HepG2 (cell line): Measurements from ENCODE around the gene PIGL. TPM values are rescaled to one million over a fixed set of nuclear protein-coding genes. Genes with fewer than 3 reads are reported as not detected.

Experiments used
- ATAC-seq: fragments of 200-7000 bp; cut with Tn5 transposase; 3 replicates; pipeline ENCODE4 v1.9.1; 2020; ENCODE audit warnings: mild to moderate bottlenecking, moderate library complexity
- BruUV-seq: library from RNA; stranded (reverse); fragments of 400-500 nt; replicated peaks from 2 replicates; lab custom pipeline; 2021; lab: Mats Ljungman, UMichigan
- CTCF ChIA-PET: fragments of 300-600 bp; formaldehyde crosslinking; extraction: SDS; loops from one replicate; lab custom pipeline; 2021; ENCODE audit warnings: low total read pairs, inconsistent platforms, low intra/inter-chr PET ratio; lab: Yijun Ruan, JAX
- POLR2A ChIA-PET: fragments of 350-600 bp; sonication (Branson Sonifier 250); formaldehyde crosslinking; loops from one replicate; lab custom pipeline; 2020; ENCODE audit warnings: antibody characterized with exemption, inconsistent platforms; lab: Yijun Ruan, JAX
- DNase-seq: peaks from one replicate; pipeline ENCODE4 v3.0.0-alpha.2; 2015; ENCODE audit warnings: low spot score
- FAIRE-seq: peaks from 3 replicates; lab custom pipeline; 2011; peaks lifted over from hg19 to GRCh38; lab: Jason Lieb, UNC
- H2AFZ ChIP-seq: one replicate; pipeline ENCODE4 v1.6.1; 2011; ENCODE audit warnings: low read length, inconsistent platforms
- H3K27ac ChIP-seq: fragments of 300-600 bp; 3 replicates; pipeline ENCODE4 v1.8.0; 2011; ENCODE audit warnings: mixed run types, mild to moderate bottlenecking, mixed read lengths, low read length, inconsistent platforms; ENCODE audit not compliant: insufficient read depth; ENCODE audit errors: extremely low read length
- H3K27me3 ChIP-seq, 2 experiments: fragments of 200-600 bp in 1 of 2; 2 replicates in 1 of 2; 3 replicates in 1 of 2; pipeline versions ENCODE4 v1.6.0 to v1.8.0; 2011; ENCODE audit warnings: low read length in 2 of 2, mild to moderate bottlenecking in 2 of 2, moderate library complexity in 2 of 2, inconsistent platforms in 1 of 2; ENCODE audit not compliant: insufficient read depth in 2 of 2, control insufficient read depth in 1 of 2
- H3K36me3 ChIP-seq, 2 experiments: fragments of 200-600 bp in 1 of 2; replicated peaks in 1 of 2; 2 replicates in 1 of 2; 3 replicates in 1 of 2; pipeline versions ENCODE4 v1.5.1 to v1.8.0; 2011; ENCODE audit warnings: low read length in 2 of 2, inconsistent platforms in 1 of 2; ENCODE audit not compliant: insufficient read depth in 2 of 2, control insufficient read depth in 1 of 2
- H3K4me1 ChIP-seq: 2 replicates; pipeline ENCODE4 v1.5.1; 2012; ENCODE audit warnings: low read length, inconsistent platforms; ENCODE audit not compliant: insufficient read depth
- H3K4me2 ChIP-seq: 2 replicates; pipeline ENCODE4 v1.6.0; 2011; ENCODE audit warnings: low read depth, low read length, inconsistent platforms
- H3K4me3 ChIP-seq, 3 experiments: fragments of 200-600 bp in 1 of 3; sonication (generic), shearing (Covaris generic) in 1 of 3; replicated peaks in 1 of 3; 2 replicates each; pipeline ENCODE4 v1.5.1; 2011 to 2016; ENCODE audit warnings: low read length in 3 of 3, inconsistent platforms in 2 of 3, low read depth in 2 of 3, mild to moderate bottlenecking in 2 of 3, control low read depth in 1 of 3, mixed read lengths in 1 of 3; ENCODE audit not compliant: insufficient read depth in 1 of 3
- H3K79me2 ChIP-seq: one replicate; pipeline ENCODE4 v1.6.1; 2011; ENCODE audit warnings: low read length, inconsistent platforms; ENCODE audit not compliant: insufficient read depth
- H3K9ac ChIP-seq: 2 replicates; pipeline ENCODE4 v1.6.0; 2011; ENCODE audit warnings: mild to moderate bottlenecking, low read depth, low read length, inconsistent platforms; ENCODE audit not compliant: insufficient read depth
- H3K9me3 ChIP-seq: 2 replicates; pipeline ENCODE4 v1.5.1; 2012; ENCODE audit warnings: mild to moderate bottlenecking, low read length
- H4K20me1 ChIP-seq: 2 replicates; pipeline ENCODE4 v1.6.0; 2011; ENCODE audit warnings: inconsistent platforms, mild to moderate bottlenecking, low read length, moderate library complexity; ENCODE audit not compliant: insufficient read depth
- IRF2 ChIP-seq: IDR thresholded peaks from 2 replicates; pipeline ENCODE4 v1.6.1; 2018; ENCODE audit warnings: missing genetic modification reagents, missing compliant biosample characterization
- KDM5B ChIP-seq: sonication (generic); formaldehyde crosslinking; IDR thresholded peaks from 2 replicates; pipeline ENCODE4 v1.4.0; 2020; ENCODE audit warnings: missing genetic modification reagents, mild to moderate bottlenecking, borderline replicate concordance
- PBX3 ChIP-seq: sonication (generic); formaldehyde crosslinking; IDR thresholded peaks from 2 replicates; pipeline ENCODE4 v1.8.1; 2023; ENCODE audit warnings: missing genetic modification reagents, inconsistent platforms, borderline replicate concordance
- SIN3A ChIP-seq: IDR thresholded peaks from 2 replicates; pipeline ENCODE4 v1.6.1; 2011; ENCODE audit warnings: low read depth, mild to moderate bottlenecking, control low read depth, low read length, borderline replicate concordance
- TRIM24 ChIP-seq: sonication (generic); formaldehyde crosslinking; IDR thresholded peaks from 2 replicates; pipeline ENCODE4 v1.8.0; 2022; ENCODE audit warnings: mild to moderate bottlenecking, missing genetic modification reagents
- TSC22D2 ChIP-seq: sonication (generic); formaldehyde crosslinking; IDR thresholded peaks from 2 replicates; pipeline ENCODE4 v1.5.1; 2020; ENCODE audit warnings: missing genetic modification reagents, mild to moderate bottlenecking, borderline replicate concordance
- ZFP41 ChIP-seq: sonication (generic); formaldehyde crosslinking; IDR thresholded peaks from 2 replicates; pipeline ENCODE4 v1.4.0; 2020; ENCODE audit warnings: mild to moderate bottlenecking, missing genetic modification reagents, borderline replicate concordance
- ZNF274 ChIP-seq: sonication (generic); formaldehyde crosslinking; IDR thresholded peaks from 2 replicates; pipeline ENCODE4 v1.5.1; 2020; ENCODE audit warnings: mild to moderate bottlenecking, missing genetic modification reagents
- ZNF446 ChIP-seq: sonication (generic); formaldehyde crosslinking; IDR thresholded peaks from 2 replicates; pipeline ENCODE4 v1.5.0; 2020; ENCODE audit warnings: mild to moderate bottlenecking, missing genetic modification reagents
- ZNF484 ChIP-seq: sonication (generic); formaldehyde crosslinking; IDR thresholded peaks from 2 replicates; pipeline ENCODE4 v1.5.1; 2020; ENCODE audit warnings: mild to moderate bottlenecking, low read depth, missing genetic modification reagents, borderline replicate concordance
- ZNF7 ChIP-seq: IDR thresholded peaks from 2 replicates; pipeline ENCODE4 v1.6.1; 2016; ENCODE audit warnings: missing biosample characterization, missing genetic modification reagents
- ZNF713 ChIP-seq: sonication (generic); formaldehyde crosslinking; IDR thresholded peaks from 2 replicates; pipeline ENCODE4 v1.4.0; 2020; ENCODE audit warnings: mild to moderate bottlenecking, missing genetic modification reagents
- ZNF850 ChIP-seq: sonication (generic); formaldehyde crosslinking; conservative IDR thresholded peaks from 2 replicates; pipeline ENCODE4 v1.9.0; 2021; ENCODE audit warnings: mild to moderate bottlenecking, missing genetic modification reagents
- ZSCAN12 ChIP-seq: sonication (generic); formaldehyde crosslinking; IDR thresholded peaks from 2 replicates; pipeline ENCODE4 v1.9.0; 2021; ENCODE audit warnings: mild to moderate bottlenecking, missing genetic modification reagents
- WGBS: methylation state at CpG from one replicate; pipeline ENCODE4 v1.1.6; 2017; ENCODE audit warnings: low lambda C conversion rate; 5-methylcytosine and 5-hydroxymethylcytosine counted together
- in situ Hi-C: cut with HindIII; loops from 2 replicates; pipeline ENCODE4 v1.10.0; 2017; ENCODE audit warnings: low pct_unique_long_range_greater_than_20kb; ENCODE audit not compliant: extremely low pct_ligation_motif_present
- intact Hi-C: fragments of 100-400 bp; cut with micrococcal nuclease; formaldehyde crosslinking; loops from one replicate; pipeline ENCODE4 v1.10.0; 2022; ENCODE audit not compliant: unreplicated experiment
- polyA plus RNA-seq, 8 experiments: library from polyadenylated mRNA; depleted of rRNA in 3 of 8; stranded (reverse) in 7 of 8; unstranded in 1 of 8; fragments of >200 nt; fragmentation: Illumina TruSeq in 4 of 8; extraction: Trizol in 4 of 8; gene quantifications; 2 replicates each; pipeline versions ENCODE4 v1.2.1 to v1.2.3, GENCODE V29; 2011 to 2016; ENCODE audit warnings: low read depth in 4 of 8, missing spikeins in 1 of 8, mixed read lengths in 1 of 8; ENCODE audit not compliant: insufficient read depth in 1 of 8
- total RNA-seq, 5 experiments: library from RNA; depleted of rRNA; stranded (reverse); fragments of >200 nt; fragmentation: Illumina TruSeq; extraction: Trizol; gene quantifications; 2 replicates each; pipeline ENCODE4 v1.2.3, GENCODE V29; 2016; ENCODE audit warnings: low read depth in 1 of 5

PIGL gene
- total and polyA plus RNA-seq, 2 of the 13 experiments (the other 11 are each of a cell fraction or from before 2014, with no cell fraction given): 28.5 to 63.8 TPM

- in situ Hi-C loops (no loop called here), intact Hi-C loops (no loop called here)
- H3K4me1 ChIP-seq: no peaks in the 10 kb centered on the region
- no peak overlapping the region for H3K4me3 ChIP-seq
- DNase-seq: no peak
- H3K9ac ChIP-seq: no peak overlapping the region
- H3K36me3 ChIP-seq: peaks cover 10 to 64% of the 10 kb centered on the region in 2 experiments; a peak in 4 of 5 replicates
- H4K20me1 ChIP-seq: no peaks in the 10 kb centered on the region; the same call in 1 of the 2 replicates
- H3K27me3 ChIP-seq: no peaks in the 10 kb centered on the region
- ChIA-PET POLR2A (no interaction called here), CTCF (no interaction called here)
- no peak for FAIRE-seq
- 92% methylated on average over 5 of the region's 5 CpGs for WGBS
- no peak overlapping the region for H3K27ac ChIP-seq
- H3K4me2 ChIP-seq: no peak overlapping the region
- TF ChIP-seq ZSCAN12 (CRISPR knock-in tag): no peak
- TF ChIP-seq PBX3 (CRISPR knock-in tag): no peak
- no peak for TF ChIP-seq SIN3A
- TF ChIP-seq ZNF484 (CRISPR knock-in tag): no peak
- TF ChIP-seq TSC22D2 (CRISPR knock-in tag): no peak
- TF ChIP-seq ZFP41: no peak
- TF ChIP-seq ZNF274 (CRISPR knock-in tag): no peak
- no peak for TF ChIP-seq ZNF446 (CRISPR knock-in tag)
- TF ChIP-seq TRIM24 (CRISPR knock-in tag): no peak
- no peak for TF ChIP-seq ZNF713 (CRISPR knock-in tag)
- no peak for TF ChIP-seq IRF2 (CRISPR knock-in tag)
- TF ChIP-seq ZNF7 (CRISPR knock-in tag): no peak
- no peak for TF ChIP-seq KDM5B (CRISPR knock-in tag)
- TF ChIP-seq ZNF850 (CRISPR knock-in tag): no peak
- ATAC-seq: no peak
- peaks cover 66% of the 10 kb centered on the region for H3K79me2 ChIP-seq
- no TSS peak for BruUV-seq
- H2AFZ ChIP-seq: no peak overlapping the region
- no peaks in the 10 kb centered on the region for H3K9me3 ChIP-seq
Observed at GRCh38 chr17:16187642-16188041, 29.4 kb upstream of the PIGL start.
